IPS DF 4.7 (cell line): ENCODE data around the gene LAMP5.

Experiments
- DNase-seq: peaks from one replicate; pipeline ENCODE4 v3.0.0-alpha.2; 2013; ENCODE audit warnings: low spot score; ENCODE audit errors: extremely low read depth

LAMP5 gene

DNA sequence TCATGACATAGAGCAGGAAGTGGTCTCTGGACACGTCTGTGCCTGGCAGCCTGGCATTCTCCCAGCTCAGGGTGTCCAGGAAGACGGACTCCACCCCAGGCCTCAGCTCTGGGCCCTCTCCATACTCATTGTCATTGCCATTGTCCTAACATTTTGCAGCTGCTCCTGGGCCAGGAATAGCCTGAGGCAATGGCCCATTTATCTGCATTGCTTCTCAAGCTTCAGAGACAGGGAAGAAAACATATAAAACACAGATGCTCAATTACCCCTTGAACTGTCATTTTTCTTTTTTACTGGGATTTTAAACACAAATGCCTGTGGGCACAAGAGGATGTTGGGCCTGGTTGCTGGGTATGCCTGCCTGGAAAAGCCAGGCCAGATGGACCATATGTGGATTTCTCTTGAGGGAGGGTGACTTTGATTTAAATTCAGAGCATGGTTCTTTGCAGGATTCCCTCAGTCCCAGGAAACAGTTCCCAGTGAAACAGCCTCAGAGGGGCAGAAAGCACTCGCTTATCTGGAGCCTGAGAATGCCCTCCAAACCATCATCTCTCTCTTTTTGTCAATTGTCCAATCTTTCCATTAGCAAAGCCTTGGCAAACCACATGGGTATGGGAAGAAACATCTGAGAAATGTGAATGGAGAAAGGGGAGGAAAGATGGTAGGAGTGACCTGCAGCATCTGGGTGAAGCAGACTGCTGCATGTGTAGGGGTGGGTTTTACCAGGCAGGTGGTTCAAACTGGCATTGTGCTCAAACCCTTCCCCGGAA, 17.9 kb downstream of the LAMP5 start:
- DNase-seq = no peak

DNA sequence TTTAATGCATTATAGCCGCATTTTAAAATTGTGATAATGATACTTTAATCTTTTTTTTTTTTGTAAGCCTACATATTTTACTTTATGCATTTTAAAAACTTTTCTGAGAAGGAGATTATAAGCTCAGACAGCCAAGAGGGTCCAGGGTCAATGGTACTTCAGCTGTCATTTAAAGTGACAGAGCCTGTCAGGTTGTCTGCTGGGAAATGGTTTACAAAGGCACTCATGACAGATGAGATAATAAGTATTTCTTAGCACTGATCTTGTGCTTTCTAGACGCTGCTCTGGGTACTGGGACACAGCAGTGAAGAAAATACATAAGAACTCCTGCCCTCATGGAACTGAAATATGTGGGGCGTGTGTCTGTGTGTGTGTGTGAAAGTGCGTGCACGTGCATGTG, 19.6 kb downstream of the LAMP5 start:
- no peak for DNase-seq

DNA sequence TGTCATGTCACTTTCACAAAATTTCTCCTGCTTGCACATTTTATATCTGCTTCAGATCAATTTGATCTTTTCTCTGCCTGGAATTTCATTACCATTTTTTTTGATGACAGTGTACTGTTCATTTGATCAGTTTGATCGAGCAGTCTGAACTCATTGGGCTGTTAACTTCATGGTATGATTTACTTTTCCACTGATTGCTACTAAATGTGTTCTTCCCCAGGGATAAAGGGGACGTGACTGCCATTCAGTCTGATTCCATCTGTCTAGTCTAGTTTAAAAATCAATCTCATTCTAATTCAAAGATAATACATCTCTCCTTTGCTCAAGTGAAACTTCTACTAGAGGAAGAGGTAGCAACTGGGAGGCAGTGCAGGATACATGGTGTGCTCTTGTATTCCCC, 21.1 kb downstream of the LAMP5 start:
- no peak for DNase-seq

DNA sequence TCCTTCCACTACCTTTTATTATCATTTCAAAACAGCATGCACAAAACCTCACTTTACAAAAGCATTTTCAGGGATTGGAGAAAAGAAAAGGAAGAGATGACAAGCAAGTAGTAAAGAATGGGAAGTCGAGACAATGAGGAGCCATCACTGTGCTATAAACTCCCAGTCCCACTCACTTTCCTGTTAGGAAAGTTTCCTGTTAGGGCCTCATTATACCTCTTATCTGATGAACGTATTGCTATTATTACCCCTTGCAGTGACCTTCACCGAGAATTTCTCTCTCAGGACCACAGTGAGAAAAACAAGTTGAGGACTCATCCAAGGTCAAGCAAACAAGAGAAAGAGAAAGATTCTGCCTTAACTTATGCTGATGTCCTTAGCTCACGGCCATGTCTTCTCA, 28.8 kb downstream of the LAMP5 start:
- DNase-seq = no peak

DNA sequence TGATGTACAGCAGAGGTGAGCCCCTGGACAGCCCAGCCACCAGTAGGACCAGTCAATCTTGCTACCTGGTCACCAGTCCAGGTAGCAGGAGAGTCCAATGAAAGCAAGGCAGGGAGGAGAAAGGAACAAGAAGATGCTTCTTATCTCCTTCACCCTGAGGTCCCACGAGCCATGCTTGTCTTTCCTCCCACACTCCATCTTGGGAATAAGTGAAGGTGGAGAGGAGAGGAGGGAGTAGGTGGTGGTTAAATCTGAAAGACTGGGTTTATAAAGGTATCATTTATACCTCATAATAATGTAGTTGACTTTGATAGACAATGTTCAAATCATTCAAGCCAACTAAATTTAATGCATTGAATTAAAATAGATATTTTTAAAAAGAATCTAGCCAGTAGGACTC, 35.9 kb downstream of the LAMP5 start:
- DNase-seq = no peak

DNA sequence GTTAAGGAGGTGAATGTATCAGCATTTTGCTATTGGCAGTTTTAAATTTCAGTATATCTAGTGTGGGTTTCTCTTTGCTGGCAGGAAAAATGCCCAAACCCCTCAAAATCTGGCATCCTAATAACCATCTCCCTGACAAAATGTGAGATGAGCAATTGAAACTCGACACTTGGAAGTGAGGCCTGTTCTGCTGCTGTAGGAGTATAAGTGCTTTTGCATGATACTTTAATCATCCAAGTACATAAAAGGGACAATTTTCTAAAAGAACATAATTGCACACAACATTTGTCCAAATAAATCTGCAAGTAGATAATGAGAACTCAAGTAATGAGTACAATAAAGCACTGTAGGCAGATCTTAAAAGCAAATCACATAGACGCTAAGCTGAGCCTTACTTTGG, 36.5 kb downstream of the LAMP5 start:
- no peak for DNase-seq

DNA sequence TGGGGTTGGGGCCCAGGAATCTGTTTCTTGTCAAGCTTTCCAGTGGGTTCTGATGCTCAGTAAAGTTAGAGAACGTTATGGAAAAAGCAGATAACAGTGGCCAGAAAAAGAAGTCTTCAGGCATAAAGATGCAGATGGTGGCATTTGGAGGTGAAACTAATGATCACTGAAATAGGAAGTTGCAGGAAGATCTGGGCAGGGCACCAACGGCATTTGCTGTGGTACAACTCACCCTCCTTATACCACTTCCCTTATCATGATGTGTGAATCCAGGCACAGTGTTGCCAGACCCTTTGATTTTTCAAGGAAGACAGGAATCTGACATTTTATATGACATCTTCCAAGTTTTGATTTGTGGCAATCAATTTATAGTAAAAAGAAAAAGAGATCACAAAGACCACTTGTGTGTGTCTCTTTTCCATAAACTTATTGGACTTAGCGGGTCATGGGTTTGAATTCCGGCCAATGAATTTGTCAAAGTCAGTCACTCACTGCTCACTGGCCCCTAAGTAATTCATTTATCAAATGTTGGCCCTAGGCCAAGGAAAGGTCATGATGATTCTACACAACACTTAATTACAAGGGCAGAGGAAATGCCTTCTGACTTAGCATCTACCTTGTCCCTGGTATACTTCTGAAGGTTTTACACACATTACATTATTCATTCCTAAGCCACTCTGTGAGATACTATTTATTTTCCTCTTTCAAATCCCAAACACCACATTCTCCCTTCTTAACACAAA, 37.6 kb downstream of the LAMP5 start:
- no peak for DNase-seq

DNA sequence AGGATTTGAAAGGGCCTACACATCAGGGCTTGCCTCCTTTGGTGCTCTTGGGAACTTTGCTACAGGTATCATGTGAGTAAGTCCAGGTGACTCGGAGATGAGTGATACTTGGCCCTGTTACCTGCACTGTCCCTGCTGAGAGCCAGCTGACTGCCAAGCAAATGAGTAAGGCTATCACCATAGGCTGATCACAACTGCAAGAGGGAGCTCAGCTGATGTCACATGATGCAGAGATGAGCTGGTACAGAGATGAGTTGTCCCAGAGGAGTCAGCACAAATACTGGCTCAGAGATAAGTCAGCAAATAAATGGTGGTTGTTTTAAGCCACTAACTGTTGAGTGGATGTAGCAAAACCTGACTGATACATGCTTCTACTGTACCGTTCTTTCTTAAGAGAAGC, 41.4 kb downstream of the LAMP5 start:
- DNase-seq = no peak

DNA sequence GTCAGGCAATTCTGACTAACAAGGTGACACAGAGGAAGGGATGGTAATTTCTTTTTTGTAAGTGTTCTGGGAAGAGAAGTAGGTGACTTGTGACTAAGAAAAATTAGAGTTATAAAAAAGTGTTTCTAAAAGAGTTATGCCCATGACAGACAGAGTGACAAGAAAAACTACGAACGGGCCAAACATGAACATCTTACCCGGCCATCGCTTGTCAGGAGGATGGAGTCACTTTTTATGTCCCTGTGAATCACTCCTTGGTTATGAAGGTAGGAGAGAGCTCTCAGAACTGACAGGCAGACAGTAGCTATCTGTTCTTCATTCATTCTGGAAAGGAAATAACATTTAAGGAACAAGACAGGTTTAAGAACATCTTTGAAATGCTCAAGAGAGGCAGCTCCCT, 43.0 kb downstream of the LAMP5 start:
- DNase-seq = no peak

DNA sequence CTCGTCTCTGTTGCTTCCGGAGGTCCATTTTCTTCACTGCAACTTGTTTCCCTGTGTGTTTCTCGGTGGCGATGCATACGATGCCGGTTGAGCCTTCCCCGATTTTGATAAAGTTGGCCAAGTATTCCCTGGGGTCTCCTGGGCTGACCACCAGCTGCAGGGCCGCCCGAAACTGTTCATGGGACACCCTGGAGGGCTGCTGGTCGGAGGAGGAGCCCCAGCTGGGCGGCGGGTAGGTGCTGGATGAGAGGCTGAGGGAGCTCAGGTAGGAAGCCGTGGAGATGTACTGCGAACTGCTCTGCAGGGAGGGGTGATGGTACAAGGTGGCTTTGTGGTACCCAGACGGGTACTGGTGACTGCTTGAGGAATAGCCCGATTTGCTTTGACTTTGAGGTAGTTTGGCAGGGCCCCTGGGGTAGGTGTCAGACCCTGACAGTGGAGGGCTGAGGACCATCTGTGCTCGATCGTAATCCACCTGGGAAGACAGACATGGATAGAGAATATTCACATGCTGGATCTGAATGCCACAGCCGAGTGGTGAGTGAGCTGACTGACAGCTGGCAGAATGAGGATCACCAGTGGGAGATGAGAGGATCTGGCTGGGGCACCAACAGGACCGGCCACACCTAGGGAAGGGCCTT, 51.6 kb downstream of the LAMP5 start:
- DNase-seq = no peak

DNA sequence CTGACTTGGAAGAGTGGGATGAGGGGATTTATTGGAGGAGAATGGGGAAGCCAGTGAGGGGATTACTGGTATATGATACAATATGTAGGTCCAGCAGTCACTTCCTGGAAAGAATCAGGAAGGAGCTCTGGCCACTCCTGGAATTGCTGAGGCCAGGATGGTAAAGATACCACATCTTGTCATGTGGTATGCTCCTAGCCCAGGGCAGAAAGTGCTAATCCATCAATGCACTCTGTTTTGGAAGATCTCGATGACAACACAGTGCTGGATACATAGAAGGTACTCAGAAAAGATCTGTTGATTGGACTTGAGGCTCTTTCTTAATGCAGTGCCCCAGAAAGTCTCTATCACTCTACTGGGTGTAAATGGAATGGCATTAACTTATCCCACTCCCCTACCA, 52.6 kb downstream of the LAMP5 start:
- DNase-seq = no peak

DNA sequence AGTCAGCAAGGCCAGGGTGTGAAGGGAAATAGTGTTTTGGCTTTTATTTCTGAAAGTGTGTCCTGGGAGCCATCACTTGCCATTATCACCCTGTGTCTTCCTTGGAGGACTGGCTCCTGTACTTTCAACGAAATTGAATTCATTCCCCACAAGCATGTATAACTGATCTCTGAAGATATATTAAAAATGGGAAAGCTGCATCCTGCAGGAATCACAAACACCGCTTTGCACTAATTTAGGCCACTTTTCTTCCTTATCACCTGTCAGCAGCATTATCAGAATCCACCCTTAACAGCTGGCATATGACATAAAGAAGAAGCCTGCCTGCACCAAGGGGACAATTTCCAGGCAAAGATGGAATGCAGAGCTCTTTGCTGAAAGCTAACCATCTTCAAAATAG, 56.2 kb downstream of the LAMP5 start:
- no peak for DNase-seq

DNA sequence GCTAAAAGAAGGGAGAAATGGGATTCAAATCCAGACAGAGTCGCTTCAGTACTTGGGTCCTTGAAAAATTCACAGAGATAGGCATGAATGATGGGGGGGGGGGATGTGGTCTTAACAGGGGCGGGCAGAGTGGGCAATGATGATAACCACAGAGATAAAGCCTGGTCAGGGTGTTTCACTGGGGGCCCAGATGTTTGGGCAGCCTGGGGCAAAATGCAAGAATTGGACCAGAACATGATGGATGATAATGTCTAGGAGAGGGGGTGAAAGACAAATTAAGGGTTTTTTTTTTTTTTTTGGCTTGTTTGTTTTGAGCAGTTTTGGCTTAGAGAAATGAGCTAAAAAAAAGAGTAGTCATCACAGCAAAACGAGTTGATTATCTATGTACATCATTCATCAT, 57.4 kb downstream of the LAMP5 start:
- DNase-seq = no peak

DNA sequence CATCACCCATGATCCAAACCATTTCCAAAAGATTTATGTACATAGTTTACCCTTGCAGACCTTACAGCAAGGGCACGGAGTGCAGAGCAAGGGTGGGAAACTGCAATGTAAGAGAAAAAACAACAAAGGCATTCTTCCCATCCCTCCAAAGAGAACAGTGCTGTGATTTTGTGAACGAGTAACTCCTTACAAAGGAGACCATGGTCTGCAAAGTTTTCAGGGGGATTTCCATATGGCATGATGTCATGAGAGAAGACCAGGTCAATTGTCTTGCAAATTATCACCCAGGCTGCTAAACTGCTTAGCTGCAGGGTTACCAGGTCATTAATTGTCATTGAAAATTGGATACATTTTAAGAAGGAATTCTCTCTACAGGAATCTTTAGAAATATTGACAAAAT, 58.3 kb downstream of the LAMP5 start:
- DNase-seq = peak; percentile 94

DNA sequence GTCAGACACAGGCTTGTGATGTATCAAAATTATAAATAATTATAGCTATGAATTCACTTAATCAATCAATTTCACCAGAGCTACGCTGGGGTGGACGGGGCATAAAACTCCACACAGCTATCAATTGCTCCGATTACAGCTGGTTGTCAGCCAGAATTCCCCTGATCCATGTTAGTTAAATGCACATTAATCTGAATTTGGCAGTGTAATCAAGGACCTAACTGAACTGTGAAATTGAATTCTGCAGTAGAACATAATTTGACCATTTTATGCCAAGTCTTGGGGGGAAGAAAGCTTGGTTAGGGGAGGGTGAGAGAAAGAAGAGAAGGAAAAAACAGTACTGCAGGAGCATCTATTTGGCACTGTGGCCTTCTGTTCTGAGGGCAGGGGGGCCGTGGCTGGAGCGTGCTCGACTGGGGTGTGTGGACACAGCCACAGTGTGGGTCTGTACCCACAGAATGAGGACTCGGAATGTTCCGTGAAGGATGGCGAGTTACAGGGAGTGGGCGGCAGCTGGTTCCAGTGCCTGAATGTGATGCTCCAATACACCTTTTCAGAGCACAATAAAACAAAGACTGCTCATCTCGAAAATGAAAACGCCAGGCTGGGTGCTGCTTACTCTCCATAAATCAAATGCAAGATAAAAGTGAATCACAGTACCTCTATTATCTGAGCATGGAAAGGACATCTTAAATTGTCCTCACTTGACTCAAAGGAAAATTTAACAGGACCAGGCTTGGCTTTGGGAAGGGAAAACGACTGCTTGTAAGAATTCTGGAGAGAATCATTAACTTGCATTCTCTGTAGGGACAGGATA, 59.2 kb downstream of the LAMP5 start:
- DNase-seq = no peak

DNA sequence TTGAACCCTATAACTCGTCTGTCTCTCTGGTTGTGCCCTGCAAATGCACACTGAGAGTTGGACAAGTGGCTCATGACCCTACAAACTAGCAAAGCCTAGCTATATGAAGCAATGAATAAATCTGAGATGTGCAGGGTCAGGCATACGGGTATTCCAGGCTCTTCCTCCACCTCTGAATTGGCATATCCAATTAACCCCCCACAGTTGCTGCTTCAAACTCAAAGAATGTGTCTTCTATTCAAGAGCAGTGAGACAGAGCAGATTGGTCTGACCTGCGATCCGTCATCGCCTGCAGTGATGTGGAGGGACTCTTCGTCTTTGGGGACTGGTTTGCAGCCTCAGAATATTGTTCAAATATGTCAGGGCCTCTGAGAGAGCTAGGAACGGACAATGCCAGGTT, 59.8 kb downstream of the LAMP5 start:
- DNase-seq = no peak

DNA sequence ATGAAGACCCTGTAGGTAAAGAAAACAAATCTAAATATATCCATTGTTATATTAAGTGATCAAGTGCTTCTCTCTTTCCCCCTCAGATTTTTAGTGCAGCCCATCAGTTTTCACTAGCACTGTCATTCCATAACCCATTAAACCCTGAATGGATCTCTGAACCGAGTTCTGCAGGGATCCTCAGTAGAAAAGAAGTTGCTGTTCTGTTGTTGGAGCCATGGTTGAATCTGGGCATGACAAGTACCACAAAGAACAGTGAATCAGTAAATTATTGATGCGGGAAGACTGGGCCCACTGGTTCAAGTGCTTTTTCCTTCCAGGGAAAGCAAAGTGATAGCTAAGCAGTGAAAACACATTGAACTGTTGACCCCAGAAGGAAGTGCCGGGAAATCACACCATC, 60.4 kb downstream of the LAMP5 start:
- DNase-seq = no peak

DNA sequence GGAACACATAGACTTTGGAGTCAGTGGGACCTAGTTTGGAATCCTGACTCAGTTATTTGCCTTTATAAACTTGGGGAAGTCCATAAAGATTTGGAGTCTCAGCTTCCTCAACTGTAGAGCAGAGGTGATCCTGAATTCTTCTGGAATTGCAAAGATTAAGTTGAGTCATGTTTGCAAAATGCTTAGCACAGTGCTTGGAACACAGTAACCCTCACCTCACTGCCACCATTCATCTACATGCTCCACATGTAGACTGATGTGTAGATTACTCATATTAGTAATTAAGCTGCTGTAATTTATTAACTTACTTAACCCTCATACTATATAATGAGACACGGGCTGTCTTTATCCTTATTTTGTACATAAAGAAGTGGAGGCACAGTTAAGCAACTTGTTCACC, 61.4 kb downstream of the LAMP5 start:
- DNase-seq = no peak

DNA sequence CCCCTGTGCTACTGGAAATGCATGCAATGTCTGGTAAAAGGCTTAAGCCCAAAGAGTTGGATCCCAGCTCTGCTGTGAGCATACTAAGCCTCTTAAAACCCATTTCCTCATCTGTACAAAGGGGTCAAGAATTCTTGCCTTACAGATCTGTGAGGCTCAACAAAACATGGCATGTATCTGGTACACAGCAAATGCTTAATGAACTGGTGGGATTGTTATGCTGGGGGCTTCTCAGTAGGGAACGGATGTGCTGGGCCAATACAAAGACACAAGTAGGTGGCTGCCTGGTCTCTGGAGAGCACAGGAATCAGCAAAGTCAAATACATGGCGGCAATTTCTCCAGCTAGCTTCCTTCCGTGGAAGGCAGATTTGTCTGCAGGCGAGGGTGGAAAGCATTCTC, 62.3 kb downstream of the LAMP5 start:
- DNase-seq = no peak

DNA sequence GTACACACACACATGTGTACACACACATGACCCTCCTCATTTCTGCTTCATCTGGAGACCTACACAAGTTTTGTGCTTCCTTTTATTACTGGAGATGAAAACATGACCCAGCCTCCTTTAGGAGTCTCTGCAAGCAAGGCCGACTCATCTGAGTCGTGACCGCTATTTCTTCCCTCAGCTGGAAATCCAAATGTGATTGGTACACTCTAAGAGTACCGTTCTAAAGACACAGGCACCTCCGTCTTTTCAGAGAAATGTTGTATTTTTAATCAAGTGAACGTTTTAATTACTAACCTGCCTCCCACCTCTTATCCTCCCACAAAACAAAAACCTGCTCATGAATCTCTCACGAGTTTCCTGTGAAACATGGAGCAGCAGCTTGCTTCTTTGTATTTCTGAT, 63.0 kb downstream of the LAMP5 start:
- no peak for DNase-seq

DNA sequence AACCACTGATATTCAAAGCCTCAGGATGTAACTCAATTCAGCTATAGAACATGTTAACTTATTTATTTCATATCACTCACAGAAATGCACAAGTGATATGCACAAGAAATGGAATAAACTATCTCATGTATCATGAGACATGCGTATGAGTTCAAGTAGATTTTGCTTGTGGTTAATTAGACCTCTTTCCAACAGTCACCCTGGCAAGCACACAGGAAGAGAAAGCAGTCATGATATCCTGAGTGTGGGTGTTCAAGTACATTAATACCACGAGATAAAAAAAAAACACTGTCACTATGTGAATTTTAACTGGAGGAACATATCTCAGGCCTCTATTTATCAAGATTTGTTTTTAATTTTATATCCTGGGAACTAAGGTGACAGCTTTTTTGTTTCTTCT, 64.2 kb downstream of the LAMP5 start:
- no peak for DNase-seq
